GM21786 (cell line): Measurements from ENCODE around the gene SPATA16.
"Not testable (repeated sequence)": the region's sequence is repeated elsewhere in the genome, so short reads cannot be mapped to it uniquely, and the experiment has no call there.

ENCODE experiments used
- ATAC-seq: cut with Tn5 transposase; IDR thresholded peaks from one replicate; pipeline ENCODE4 v1.9.1; 2021; ENCODE audit not compliant: unreplicated experiment

SPATA16 gene

GRCh38 chr3:173140986-173141385, at the start of gene SPATA16:
Gene SPATA16 (minus strand): TSS chr3:173141235. CDS start chr3:173117731, 23,504 bp downstream.
- ATAC-seq = no peak

DNA sequence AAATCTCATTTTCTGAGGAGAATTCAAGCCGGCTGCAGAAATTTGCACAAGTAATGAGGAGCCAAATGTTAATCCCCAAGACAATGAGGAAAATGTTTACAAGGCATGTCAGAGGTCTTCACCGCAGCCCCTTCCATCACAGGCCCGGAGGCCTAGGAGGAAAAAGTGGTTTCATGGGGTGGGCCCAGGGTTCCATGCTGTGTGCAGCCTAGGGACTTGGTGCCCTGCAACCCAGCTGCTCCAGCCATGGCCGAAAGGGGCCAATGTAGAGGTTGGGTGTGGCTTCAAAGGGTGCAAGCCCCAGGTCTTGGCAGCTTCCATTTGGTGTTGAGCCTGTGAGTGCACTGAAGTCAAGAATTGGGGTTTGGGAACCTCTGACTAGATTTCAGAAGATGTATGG, 42.0 kb upstream of the SPATA16 start:
- ATAC-seq = not testable (repeated sequence)

DNA sequence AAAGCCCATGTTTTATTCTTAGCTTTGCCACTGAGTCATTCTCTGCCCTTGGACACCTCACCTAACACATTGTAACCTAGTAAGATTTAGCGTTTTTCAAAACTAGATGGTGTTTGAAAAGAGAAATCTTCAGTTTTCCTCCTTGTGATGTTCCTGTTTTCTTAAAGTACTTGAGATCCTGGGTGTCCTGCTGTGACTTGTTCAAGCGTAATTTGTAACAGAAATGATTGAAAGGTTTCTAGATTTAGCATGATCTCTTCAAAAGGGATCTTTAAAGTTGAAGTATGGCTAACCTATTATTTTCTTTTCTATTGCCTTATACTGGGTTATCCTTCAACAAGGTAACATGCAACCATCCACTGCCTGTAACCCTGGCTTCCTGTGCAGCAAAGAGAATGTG, 32.6 kb upstream of the SPATA16 start:
- no peak for ATAC-seq

DNA sequence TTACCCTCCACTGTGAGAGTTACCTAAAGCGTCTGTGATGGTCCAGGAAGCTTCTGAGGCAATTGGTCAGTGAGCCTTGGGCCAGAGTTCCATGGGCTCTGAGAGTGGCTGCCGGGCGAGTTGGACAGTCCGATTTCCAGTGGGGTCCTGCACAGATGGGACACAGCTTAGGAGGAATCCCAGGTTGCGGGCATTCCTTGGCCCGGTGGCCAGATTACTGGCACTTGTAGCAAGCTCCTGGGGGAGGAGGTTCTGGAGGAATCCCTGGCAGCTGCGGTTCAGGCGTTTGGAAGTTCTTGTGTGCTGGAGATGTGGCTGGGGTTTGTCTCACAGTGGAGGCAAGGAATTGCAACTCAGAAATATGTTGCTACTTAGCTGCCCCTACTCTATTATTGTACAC, 18.1 kb upstream of the SPATA16 start:
- ATAC-seq = not testable (repeated sequence)

DNA sequence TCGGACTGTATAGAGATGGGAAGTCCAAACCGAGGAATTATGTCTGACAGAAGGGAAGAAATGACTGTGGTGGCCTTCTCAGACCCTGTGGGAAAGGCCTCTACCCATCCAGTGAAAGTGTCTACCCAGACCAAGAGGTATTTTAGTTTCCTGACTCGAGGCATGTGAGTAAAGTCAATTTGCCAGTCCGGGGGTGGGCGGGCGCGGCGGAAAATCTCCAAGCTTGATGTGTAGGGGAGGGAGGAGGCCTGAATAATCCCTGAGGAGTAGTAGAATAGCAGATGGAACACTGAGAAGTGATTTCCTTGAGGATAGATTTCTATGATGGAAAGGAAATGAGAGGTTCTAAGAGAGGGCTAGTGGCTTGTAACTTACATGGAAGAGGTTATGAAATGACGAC, 15.5 kb upstream of the SPATA16 start:
- not testable (repeated sequence) for ATAC-seq

- no peak for ATAC-seq
These were observed 12.6 kb upstream of the SPATA16 start for GRCh38 chr3:173153631-173154030.

DNA sequence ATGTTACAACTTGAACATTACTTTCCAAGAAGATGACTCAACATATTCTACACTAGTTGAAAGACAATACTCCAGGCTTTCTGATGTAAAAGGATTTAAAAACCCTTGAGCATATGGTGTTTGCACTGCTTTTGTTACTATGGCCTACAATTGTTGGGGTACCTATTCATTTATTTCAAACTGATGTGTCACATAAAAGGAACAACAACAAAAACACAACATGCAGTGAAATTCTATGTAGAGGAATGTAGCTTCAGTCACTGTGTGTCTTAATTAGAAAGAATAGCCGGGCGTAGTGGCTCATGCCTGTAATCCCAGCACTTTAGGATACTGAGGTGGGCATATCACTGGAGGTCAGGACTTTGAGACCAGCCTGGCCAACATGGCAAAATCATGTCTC, 1.6 kb downstream of the SPATA16 start:
- ATAC-seq = no peak

DNA sequence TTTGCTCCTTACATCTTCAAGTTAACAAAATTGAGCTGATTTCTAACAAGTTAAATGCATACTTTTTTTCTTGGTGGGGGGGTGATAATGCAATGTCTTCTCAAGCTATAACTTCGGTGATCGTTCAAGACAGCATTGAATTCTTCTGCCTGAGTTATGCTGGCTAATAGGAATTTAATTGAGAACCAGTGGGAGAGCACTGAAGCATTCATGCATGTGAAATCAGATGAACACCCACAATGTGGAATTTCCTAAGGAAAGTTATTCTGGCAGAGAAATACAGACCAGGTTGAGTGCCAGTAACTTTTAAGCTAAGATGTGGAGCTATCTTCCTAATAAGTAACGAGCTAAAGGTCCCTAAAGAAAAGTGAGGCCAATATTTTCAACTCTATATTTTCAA, 3.0 kb downstream of the SPATA16 start:
- ATAC-seq = no peak

DNA sequence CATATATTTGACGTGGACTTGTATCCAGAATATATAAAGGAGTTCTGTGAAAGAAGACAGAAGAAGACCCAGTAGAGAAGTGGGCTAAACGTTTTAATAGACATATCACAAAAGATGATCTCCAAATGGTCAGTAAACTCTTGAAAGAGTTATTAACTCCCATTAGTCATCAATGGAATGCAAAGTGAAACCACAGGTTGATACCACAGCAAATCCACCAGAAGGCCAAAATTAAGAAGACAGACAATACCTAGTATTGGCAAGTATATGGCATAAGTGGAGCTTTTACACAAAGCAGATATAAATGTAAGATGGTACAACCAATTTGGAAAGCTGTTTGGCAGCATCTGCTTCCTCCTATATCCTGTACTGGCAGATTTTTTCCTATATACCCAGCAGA, 6.0 kb downstream of the SPATA16 start:
- no peak for ATAC-seq

DNA sequence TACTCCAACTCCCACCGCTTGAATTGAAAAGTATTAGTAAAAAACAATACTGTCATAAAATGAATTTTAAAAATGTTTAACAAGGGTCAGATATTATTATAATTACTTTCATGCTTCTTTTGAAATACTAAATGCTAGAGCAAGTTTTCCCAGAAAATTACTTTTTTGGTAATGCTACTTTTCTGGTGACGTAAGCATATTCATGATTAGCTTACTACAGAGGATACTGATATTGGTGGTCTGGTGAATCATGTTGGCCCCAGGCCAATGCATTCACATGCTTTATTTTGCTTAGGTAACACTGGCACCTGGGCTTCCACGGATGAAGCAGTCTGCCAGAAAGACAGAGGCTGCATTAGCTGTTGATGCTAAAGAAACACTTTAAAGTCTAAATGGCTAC, 12.4 kb downstream of the SPATA16 start:
- ATAC-seq = no peak

DNA sequence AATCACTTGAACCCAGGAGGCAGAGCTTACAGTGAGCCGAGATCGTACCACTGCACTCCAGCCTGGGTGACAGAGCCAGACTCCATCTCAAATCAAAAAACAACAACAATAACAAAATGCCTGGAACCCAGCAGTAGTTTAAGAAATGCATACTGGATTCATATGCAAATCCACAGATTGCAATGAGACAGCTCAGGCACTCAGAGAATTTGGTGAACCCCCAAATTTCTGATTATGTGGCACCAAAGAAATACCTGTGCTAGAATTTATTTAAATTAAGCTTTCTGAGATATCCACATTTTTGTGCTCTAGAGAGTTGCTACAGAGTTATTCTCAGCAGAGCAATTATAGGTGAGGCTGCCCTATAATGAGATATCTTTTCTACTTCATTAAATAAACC, 29.7 kb downstream of the SPATA16 start:
- ATAC-seq = no peak

DNA sequence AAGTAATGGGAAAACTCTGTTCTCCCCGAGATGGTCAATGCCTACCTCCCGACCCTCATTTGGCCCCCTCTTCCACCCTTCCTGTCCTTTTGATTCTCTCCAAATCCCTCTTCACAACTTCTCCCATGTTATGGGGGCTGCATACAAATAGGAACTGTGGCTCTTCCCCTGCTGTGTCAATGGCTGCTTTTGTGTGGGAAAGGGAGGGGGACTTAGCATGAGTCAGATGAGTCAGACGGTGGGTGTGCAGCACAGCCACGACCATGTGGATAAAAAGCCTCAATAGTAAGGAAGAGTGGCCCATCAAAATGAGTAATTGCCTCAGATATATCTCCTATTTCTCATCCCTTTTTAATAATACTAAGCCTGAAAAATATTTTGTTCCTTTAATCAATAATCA, 31.9 kb downstream of the SPATA16 start:
- no peak for ATAC-seq

GRCh38 chr3:173103469-173103868, 37.6 kb downstream of the SPATA16 start:
- ATAC-seq = no peak

- no peak for ATAC-seq
These were observed 42.1 kb downstream of the SPATA16 start for GRCh38 chr3:173098959-173099358.

DNA sequence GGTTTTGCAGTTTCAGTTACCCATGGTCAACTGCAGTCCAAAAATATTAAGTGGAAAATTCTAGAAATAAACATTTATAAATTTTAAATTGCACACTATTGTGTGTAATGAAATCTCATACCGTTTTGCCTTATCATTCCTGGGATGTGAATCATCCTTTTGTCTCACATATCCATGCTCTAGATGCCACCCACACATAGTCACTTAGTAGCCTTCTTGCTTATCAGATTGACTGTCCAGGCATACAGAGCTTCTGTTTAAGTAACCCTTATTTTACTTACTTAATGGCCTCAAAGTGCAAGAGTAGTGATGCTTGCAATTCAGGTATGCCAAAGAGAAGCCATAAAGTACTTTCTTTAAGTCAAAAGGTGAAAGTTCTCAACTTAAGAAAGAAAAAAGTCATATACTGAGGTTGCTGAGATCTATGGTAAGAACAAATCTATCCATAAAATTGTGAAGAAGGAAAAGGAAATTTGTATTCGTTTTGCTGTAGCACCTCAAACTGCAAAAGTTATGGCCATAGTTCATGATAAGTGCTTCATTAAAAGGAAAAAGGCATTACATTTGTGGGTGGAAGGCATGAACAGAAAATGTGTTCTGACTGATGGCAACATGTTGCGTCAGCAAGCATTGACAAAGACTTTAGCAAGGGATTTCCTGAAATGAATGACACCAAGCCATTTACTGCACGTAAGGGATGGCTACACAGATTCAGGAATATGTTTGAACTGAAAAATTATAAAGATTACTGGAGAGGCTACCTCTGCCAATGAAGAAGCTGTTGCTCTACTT, 43.8 kb downstream of the SPATA16 start:
- no peak for ATAC-seq

- ATAC-seq = no peak
These were observed 44.9 kb downstream of the SPATA16 start for GRCh38 chr3:173096140-173096539.

- ATAC-seq = no peak
These were observed 49.0 kb downstream of the SPATA16 start for GRCh38 chr3:173092038-173092437.

DNA sequence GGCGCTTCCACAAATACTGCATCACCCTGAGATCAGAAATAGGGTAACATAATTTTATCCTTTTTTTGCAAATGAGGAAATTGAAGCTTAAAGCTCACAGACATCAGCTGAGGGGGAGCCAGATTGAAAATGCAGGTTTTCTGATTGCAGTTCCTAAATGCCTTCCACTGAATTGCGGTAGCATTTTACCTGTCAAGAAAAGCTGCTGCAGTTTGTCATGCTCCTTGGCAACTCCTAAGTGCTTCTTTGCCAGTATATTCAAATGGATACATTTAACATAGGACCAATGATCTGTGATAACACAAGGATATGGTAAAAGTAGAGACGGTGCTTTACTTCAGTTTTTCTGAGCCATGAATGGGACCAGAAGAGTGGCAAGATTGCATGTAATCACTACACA, 50.5 kb downstream of the SPATA16 start:
- ATAC-seq = no peak

DNA sequence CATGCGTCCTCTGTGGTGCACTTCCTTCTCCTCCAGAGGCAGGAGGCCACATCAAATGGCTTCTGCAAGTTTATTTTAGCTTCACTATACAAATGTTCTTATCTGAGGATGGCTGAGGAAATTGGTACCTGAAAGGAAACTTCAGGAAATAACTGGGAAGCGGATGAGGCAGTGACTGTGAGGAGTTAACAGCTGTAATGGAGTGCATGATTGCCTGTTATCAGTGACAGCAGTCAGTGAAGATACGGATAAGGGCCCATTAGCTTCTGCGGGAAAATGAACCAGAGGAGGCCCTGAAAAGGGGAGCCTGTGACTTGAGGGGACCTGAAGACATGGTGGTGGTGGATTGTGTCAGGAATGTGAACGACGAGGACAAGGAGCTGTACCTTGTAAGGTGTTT, 51.8 kb downstream of the SPATA16 start:
- no peak for ATAC-seq

- ATAC-seq = no peak
These were observed 62.5 kb downstream of the SPATA16 start for GRCh38 chr3:173078525-173078924.

- ATAC-seq = no peak
These were observed 74.7 kb downstream of the SPATA16 start for GRCh38 chr3:173066044-173067004.

DNA sequence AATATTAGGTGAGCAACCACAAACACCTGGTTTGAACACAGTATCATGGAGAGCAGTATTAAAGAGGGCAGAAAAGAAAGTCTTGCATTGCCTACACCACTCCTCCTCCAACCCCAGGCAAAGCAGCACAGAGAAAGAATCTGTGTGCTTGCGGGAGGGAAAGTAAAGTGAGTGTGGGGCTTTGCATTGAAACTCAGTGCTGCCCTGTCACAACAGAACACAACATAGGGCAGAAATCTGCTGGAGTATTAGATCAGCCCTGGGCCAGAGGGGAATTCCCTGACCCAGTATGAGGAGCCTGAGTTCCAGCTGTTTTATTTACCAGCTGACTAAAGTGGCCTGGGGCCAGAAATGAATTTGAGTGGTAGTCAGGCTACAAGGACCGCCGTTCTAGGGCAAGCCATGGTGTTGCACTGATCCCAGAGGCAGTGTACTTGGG, 75.5 kb downstream of the SPATA16 start:
- ATAC-seq = no peak
